HUES6 (cell line): ENCODE data around the gene C11orf65.

Source experiments
- H3K27ac ChIP-seq: 2 replicates; pipeline ENCODE4 v1.7.0; 2013; ENCODE audit warnings: low read depth, mild to moderate bottlenecking, low read length, inconsistent platforms
- H3K27me3 ChIP-seq: 2 replicates; pipeline ENCODE4 v1.6.1; 2013; ENCODE audit warnings: low read length; ENCODE audit not compliant: control insufficient read depth, insufficient read depth
- H3K36me3 ChIP-seq: 2 replicates; pipeline ENCODE4 v1.6.1; 2013; ENCODE audit warnings: low read length; ENCODE audit not compliant: control insufficient read depth, insufficient read depth
- H3K4me1 ChIP-seq: 2 replicates; pipeline ENCODE4 v1.6.1; 2013; ENCODE audit warnings: low read length; ENCODE audit not compliant: control insufficient read depth, insufficient read depth
- H3K4me3 ChIP-seq: 2 replicates; pipeline ENCODE4 v1.5.1; 2013; ENCODE audit warnings: low read depth, low read length
- H3K9ac ChIP-seq: one replicate; pipeline ENCODE4 v1.6.1; 2013; ENCODE audit warnings: mild to moderate bottlenecking, low read length
- H3K9me3 ChIP-seq: 2 replicates; pipeline ENCODE4 v1.6.1; 2013; ENCODE audit warnings: low read depth, low read length; ENCODE audit not compliant: control insufficient read depth, insufficient read depth

The C11orf65 gene

DNA sequence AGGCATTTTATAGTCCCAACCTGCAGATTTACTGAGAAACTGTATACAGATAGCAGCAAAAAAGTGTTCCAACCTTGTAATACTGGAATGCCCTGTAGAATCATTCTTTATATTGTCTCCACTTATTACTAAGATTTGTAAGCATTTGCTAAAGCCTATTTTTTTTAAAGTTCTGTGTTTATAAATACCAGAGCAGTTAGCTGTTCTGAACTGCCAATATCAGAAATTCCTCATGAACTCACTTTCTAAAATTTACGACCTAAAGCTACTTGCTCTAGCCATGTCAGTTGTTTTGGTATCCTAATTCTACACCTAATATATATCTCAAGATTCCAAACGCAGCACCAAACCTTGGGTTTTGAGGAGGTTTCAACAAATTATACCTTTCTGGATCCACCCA lies 103.2 kb downstream of the C11orf65 start:
- Histone ChIP-seq H3K27me3 (no peaks in the 10 kb centered on the region), H3K36me3 (peaks cover 17% of the 10 kb centered on the region; the same call in 1 of the 2 replicates), H3K4me3 (no peak overlapping the region), H3K27ac (no peak overlapping the region), H3K9me3 (no peaks in the 10 kb centered on the region), H3K9ac (no peak overlapping the region), H3K4me1 (no peaks in the 10 kb centered on the region)

DNA sequence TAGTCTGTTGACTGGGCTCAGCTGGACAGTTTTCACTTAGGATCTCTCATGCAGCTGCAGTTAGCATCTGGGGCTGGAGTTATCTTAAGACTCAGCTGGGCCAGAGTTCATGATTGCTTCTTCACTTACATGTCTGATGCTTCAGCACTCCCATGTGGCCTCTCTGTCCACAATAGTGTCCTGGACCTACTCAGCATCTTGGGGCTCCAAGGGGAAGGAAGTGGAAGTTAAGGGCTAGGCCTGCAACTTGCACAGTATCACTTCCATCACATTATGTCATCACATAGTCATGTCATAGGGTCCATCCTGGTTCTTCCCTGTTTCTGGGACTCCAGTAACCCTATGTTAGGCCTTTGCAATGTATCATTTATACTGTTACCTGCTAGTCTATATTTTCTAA lies 115.9 kb downstream of the C11orf65 start:
- H3K27ac ChIP-seq: no peak overlapping the region
- peaks cover 65% of the 10 kb centered on the region for H3K36me3 ChIP-seq
- H3K9me3 ChIP-seq: no peaks in the 10 kb centered on the region
- H3K4me1 ChIP-seq: no peaks in the 10 kb centered on the region
- no peak overlapping the region for H3K9ac ChIP-seq
- no peaks in the 10 kb centered on the region for H3K27me3 ChIP-seq
- no peak overlapping the region for H3K4me3 ChIP-seq

DNA sequence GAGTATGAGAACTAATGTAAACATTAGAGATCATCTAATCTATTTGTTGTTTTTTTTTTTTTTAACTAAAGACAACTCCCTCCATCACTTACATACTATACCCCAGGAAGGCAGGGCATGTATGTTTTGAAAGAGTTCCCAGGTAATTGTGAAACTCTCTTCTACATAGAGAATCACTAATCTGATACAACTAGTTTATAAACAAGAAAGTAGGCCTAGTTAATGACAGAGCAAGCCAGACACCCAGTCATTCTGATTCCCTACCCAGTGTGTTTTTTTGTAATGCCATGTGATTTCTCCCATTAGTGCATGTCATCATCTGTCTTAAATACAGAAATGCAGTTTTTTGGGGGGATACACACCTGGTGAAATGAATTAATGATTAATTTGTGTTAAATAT lies 120.9 kb downstream of the C11orf65 start:
- Histone ChIP-seq H3K27ac (no peak overlapping the region), H3K4me3 (no peak overlapping the region), H3K9me3 (no peaks in the 10 kb centered on the region), H3K9ac (no peak overlapping the region), H3K36me3 (peaks cover 35% of the 10 kb centered on the region), H3K4me1 (peaks cover 1% of the 10 kb centered on the region; the same call in 1 of the 2 replicates), H3K27me3 (no peaks in the 10 kb centered on the region)

DNA sequence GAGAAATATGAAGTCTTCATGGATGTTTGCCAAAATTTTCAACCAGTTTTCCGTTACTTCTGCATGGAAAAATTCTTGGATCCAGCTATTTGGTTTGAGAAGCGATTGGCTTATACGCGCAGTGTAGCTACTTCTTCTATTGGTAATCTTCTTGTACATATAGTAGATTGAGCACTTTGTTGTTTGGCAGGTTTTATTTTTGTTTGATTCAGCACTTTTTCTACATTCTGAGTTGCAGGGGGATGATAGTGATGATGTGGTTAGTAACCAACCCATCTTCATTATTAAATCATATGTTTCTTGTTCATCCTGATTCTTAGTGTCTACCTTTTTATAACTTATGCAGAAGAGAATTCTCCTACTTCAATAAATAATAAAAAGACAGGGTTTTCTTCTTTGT lies 121.6 kb downstream of the C11orf65 start:
- peaks cover 6% of the 10 kb centered on the region for H3K4me1 ChIP-seq

DNA sequence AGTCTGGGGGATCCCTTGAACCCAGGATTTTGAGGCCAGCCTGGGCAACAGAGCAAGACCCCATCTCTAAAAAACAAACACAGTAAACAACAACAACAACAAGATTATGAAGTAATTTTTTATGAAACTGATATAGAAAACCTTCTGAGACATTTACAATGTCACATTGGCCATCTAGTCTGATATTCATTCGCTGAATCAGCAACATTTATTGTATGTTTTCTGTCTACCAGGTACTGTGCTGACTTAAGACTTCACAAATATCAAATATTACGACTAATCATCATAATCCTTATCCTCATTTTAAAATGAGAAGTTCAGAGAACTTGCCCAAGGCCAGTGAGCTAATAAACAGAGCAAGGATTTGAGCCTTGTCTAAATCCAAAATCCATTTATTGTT lies 123.6 kb downstream of the C11orf65 start:
- no peaks in the 10 kb centered on the region for H3K27me3 ChIP-seq
- no peak overlapping the region for H3K4me3 ChIP-seq
- peaks cover 13% of the 10 kb centered on the region; the same call in 1 of the 2 replicates for H3K36me3 ChIP-seq

More for the DNA sequence above, 121.6 kb downstream of the C11orf65 start:
- Histone ChIP-seq H3K27me3 (no peaks in the 10 kb centered on the region), H3K9me3 (no peaks in the 10 kb centered on the region), H3K9ac (no peak overlapping the region), H3K36me3 (peaks cover 29% of the 10 kb centered on the region; the same call in 1 of the 2 replicates), H3K4me3 (no peak overlapping the region), H3K27ac (no peak overlapping the region)

DNA sequence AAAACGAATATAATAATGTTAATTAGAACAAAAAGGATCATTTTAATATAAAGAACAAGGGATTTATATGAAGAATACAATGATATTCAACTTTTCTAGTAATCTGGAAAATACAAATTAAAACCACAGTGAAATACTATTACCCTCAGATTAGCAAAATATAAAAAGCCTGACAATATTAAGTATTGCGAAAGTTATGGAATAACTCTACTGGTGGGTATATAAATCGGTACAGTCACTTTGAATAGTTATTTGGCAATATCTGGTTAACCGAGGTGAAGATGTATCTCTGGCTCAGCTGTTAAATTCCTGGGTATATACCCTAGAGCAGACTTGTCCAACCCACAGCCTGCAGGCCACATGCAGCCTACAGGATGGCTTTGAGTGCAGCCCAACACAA lies 125.7 kb downstream of the C11orf65 start:
- peak overlapping the region; percentile 7; the same call in 1 of the 2 replicates for H3K27ac ChIP-seq
- H3K9me3 ChIP-seq: no peaks in the 10 kb centered on the region

More for the DNA sequence above, 123.6 kb downstream of the C11orf65 start:
- Histone ChIP-seq H3K9me3 (no peaks in the 10 kb centered on the region), H3K9ac (no peak overlapping the region), H3K4me1 (peaks cover 26% of the 10 kb centered on the region), H3K27ac (no peak overlapping the region)

DNA sequence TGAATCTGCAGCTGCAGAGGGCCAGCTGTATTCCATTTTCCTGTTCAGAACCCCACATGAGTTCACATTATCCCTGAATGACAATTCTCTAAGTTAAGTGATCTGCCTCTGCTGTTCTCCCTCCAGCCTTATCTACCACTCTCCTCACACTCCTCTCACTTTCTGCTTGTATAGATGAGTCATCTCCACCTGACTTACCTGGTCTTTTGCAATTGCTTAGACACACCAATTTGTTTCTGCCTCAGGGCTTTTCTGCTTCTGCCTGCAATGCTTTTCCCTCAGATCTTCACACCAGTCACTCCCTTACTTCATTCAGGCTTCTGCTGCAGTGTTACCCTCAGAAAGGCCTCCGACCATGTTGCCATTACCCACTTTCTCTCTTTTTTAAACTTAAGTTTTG lies 126.4 kb downstream of the C11orf65 start:
- Histone ChIP-seq H3K9me3 (no peaks in the 10 kb centered on the region), H3K36me3 (peaks cover 20% of the 10 kb centered on the region), H3K4me3 (no peak overlapping the region), H3K4me1 (peaks cover 27% of the 10 kb centered on the region), H3K9ac (no peak overlapping the region), H3K27ac (no peak overlapping the region; the same call in 1 of the 2 replicates), H3K27me3 (no peaks in the 10 kb centered on the region)

More for the DNA sequence above, 125.7 kb downstream of the C11orf65 start:
- Histone ChIP-seq H3K4me3 (no peak overlapping the region), H3K36me3 (peaks cover 14% of the 10 kb centered on the region), H3K4me1 (peaks cover 27% of the 10 kb centered on the region), H3K27me3 (no peaks in the 10 kb centered on the region), H3K9ac (no peak overlapping the region)

DNA sequence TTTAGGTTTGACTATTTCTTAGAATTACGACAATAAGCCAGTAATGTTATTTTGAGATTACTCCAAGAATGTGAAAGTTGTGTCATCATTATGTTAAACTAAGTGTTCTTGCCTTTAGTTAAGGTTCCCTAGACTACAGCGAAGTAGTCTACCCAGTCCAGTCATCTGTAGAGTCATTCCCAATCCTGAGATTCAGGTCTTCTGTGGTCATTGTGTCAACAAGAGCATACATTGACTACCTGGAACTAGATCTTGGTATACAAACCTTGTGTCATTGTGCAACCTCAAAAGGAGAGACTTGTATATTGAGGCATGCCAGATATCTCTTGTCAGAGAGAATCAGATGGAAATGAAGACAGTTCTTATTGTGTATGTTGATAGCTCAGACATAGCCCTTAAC lies 128.6 kb downstream of the C11orf65 start:
- peaks cover 27% of the 10 kb centered on the region for H3K4me1 ChIP-seq
- no peaks in the 10 kb centered on the region for H3K27me3 ChIP-seq
- no peak overlapping the region for H3K4me3 ChIP-seq
- no peak overlapping the region for H3K9ac ChIP-seq
- peaks cover 35% of the 10 kb centered on the region for H3K36me3 ChIP-seq
- no peak overlapping the region for H3K27ac ChIP-seq
- no peaks in the 10 kb centered on the region for H3K9me3 ChIP-seq

DNA sequence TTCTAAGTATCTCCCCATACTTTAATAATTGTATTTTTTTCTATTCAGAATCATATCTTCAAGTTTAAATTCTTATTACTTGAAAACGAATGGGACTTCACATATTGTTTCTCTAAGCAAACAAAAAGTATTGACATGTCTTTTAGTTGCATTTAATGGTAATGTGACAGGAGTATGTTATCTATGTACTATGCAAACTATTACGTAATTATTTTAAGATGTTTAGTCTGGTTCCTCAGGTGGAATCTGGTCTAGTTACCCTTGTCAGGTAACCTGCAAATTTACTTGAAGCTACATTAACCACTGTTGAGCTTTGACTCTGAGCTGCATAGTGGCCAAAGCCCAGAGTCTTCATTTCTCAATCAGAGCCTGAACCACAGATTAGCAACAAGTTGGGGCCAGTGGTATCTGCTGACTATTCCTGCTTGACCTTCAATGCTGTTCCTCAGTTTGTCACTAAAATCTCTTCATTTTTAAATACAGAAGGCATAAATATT lies 133.9 kb downstream of the C11orf65 start:
- no peak overlapping the region for H3K27ac ChIP-seq
- H3K36me3 ChIP-seq: peaks cover 79% of the 10 kb centered on the region
- H3K4me3 ChIP-seq: no peak overlapping the region
- no peaks in the 10 kb centered on the region for H3K27me3 ChIP-seq
- no peaks in the 10 kb centered on the region for H3K9me3 ChIP-seq
- no peak overlapping the region for H3K9ac ChIP-seq
- H3K4me1 ChIP-seq: no peaks in the 10 kb centered on the region
